GM12878 (cell line): ENCODE data around the gene PDE6C. TPM values are rescaled to one million over a fixed set of nuclear protein-coding genes. Genes with fewer than 3 reads are reported as not detected.

Source experiments
- ATAC-seq: fragments of 200-7000 bp; cut with Tn5 transposase; 3 replicates; pipeline ENCODE4 v1.9.1; 2020; ENCODE audit warnings: mild to moderate bottlenecking, moderate library complexity
- BruUV-seq: library from RNA; stranded (reverse); fragments of 400-500 nt; replicated peaks from 2 replicates; lab custom pipeline; 2021; lab: Mats Ljungman, UMichigan
- CTCF ChIA-PET: fragments of 300-600 bp; sonication (Branson Sonifier 250); formaldehyde crosslinking; extraction: SDS; loops from one replicate; lab custom pipeline; 2021; ENCODE audit warnings: inconsistent platforms; lab: Yijun Ruan, JAX
- POLR2A ChIA-PET: fragments of 350-600 bp; formaldehyde crosslinking; extraction: SDS; loops from one replicate; lab custom pipeline; 2021; ENCODE audit warnings: inconsistent platforms; lab: Charles Lee
- RAD21 ChIA-PET: fragments of 300-600 bp; sonication (Branson Sonifier 250); formaldehyde crosslinking; loops from one replicate; lab custom pipeline; 2023; ENCODE audit warnings: antibody characterized with exemption; ENCODE audit not compliant: unreplicated experiment; lab: Charles Lee
- SMC1A ChIA-PET: fragments of 300-600 bp; sonication (Branson Sonifier 250); formaldehyde crosslinking; loops from one replicate; lab custom pipeline; 2023; ENCODE audit not compliant: unreplicated experiment, uncharacterized antibody; lab: Charles Lee
- DNase-seq: peaks from one replicate; pipeline ENCODE4 v3.0.0-alpha.2; 2011; ENCODE audit warnings: low read depth, low spot score
- FAIRE-seq: peaks from 3 replicates; lab custom pipeline; 2011; peaks lifted over from hg19 to GRCh38; lab: Jason Lieb, UNC
- H2AFZ ChIP-seq: 2 replicates; pipeline ENCODE4 v1.6.0; 2011; ENCODE audit warnings: low read depth, low read length, control low read depth; ENCODE audit not compliant: control insufficient read depth
- H3K27ac ChIP-seq: 2 replicates; pipeline ENCODE4 v1.5.1; 2011; ENCODE audit warnings: control low read depth; ENCODE audit not compliant: control insufficient read depth, insufficient read depth
- H3K27me3 ChIP-seq, 2 experiments: replicated peaks in 1 of 2; 2 replicates each; pipeline versions ENCODE4 v1.6.0 to v1.6.1; 2011; ENCODE audit warnings: low read length in 1 of 2; ENCODE audit not compliant: control insufficient read depth in 2 of 2, insufficient read depth in 2 of 2
- H3K36me3 ChIP-seq, 2 experiments: 2 replicates each; pipeline ENCODE4 v1.5.1; 2011; ENCODE audit warnings: low read length in 1 of 2; ENCODE audit not compliant: control insufficient read depth in 2 of 2, insufficient read depth in 2 of 2
- H3K4me1 ChIP-seq: 2 replicates; pipeline ENCODE4 v1.6.1; 2011; ENCODE audit warnings: mild to moderate bottlenecking, low read length, moderate library complexity, mixed read lengths; ENCODE audit not compliant: control insufficient read depth, insufficient read depth
- H3K4me2 ChIP-seq: 2 replicates; pipeline ENCODE4 v1.6.0; 2011; ENCODE audit warnings: control low read depth; ENCODE audit not compliant: control insufficient read depth, insufficient read depth
- H3K4me3 ChIP-seq: fragments of 200-600 bp; sonication (generic); 2 replicates; pipeline ENCODE4 v1.5.1; 2016
- H3K79me2 ChIP-seq: 2 replicates; pipeline ENCODE4 v1.6.0; 2011; ENCODE audit warnings: low read length; ENCODE audit not compliant: control insufficient read depth, insufficient read depth
- H3K9ac ChIP-seq: 2 replicates; pipeline ENCODE4 v1.8.0; 2011; ENCODE audit warnings: low read length, control low read depth, mixed read lengths; ENCODE audit not compliant: control insufficient read depth, insufficient read depth
- H3K9me3 ChIP-seq: replicated peaks from 3 replicates; pipeline ENCODE4 v1.5.1; 2011; ENCODE audit warnings: mild to moderate bottlenecking, low read length; ENCODE audit not compliant: control insufficient read depth, insufficient read depth
- H4K20me1 ChIP-seq: 2 replicates; pipeline ENCODE4 v1.6.0; 2011; ENCODE audit not compliant: control insufficient read depth, insufficient read depth
- BMI1 ChIP-seq: fragments of 450-650 bp; IDR thresholded peaks from 2 replicates; pipeline ENCODE4 v1.6.1; 2016; ENCODE audit warnings: mild to moderate bottlenecking, moderate library complexity, borderline replicate concordance
- ESRRA ChIP-seq: IDR thresholded peaks from 2 replicates; pipeline ENCODE4 v1.6.1; 2012; ENCODE audit warnings: mild to moderate bottlenecking, low read length, improper control_type of control experiment
- EZH2 ChIP-seq: IDR thresholded peaks from 2 replicates; pipeline ENCODE4 v1.6.1; 2012; ENCODE audit warnings: low read depth, mild to moderate bottlenecking, control low read depth, inconsistent platforms, low read length, borderline replicate concordance; ENCODE audit not compliant: control insufficient read depth
- FOXK2 ChIP-seq: fragments of 450-650 bp; IDR thresholded peaks from 2 replicates; pipeline ENCODE4 v1.6.1; 2017; ENCODE audit warnings: mild to moderate bottlenecking, moderate library complexity
- HSF1 ChIP-seq: fragments of 150-350 bp; IDR thresholded peaks from 2 replicates; pipeline ENCODE4 v1.6.1; 2014; ENCODE audit warnings: mild to moderate bottlenecking, low read depth, low read length
- LARP7 ChIP-seq: fragments of 450-650 bp; IDR thresholded peaks from 2 replicates; pipeline ENCODE4 v1.6.1; 2017; ENCODE audit warnings: mild to moderate bottlenecking
- MYB ChIP-seq: fragments of 150-350 bp; IDR thresholded peaks from 2 replicates; pipeline ENCODE4 v1.6.1; 2014; ENCODE audit warnings: mild to moderate bottlenecking, low read depth, low read length, borderline replicate concordance
- NFYB ChIP-seq: IDR thresholded peaks from 2 replicates; pipeline ENCODE4 v1.6.1; 2011; ENCODE audit warnings: low read depth, mild to moderate bottlenecking, low read length, improper control_type of control experiment, moderate library complexity; ENCODE audit not compliant: insufficient read depth
- NR2C1 ChIP-seq: fragments of 450-650 bp; IDR thresholded peaks from 2 replicates; pipeline ENCODE4 v1.6.1; 2017; ENCODE audit warnings: antibody characterized with exemption, mild to moderate bottlenecking, moderate library complexity
- PBX3 ChIP-seq: IDR thresholded peaks from 2 replicates; pipeline ENCODE4 v1.6.1; 2011; ENCODE audit warnings: mild to moderate bottlenecking, low read depth, low read length, moderate library complexity; ENCODE audit not compliant: insufficient replicate concordance
- STAT3 ChIP-seq: IDR thresholded peaks from 2 replicates; pipeline ENCODE4 v1.6.1; 2011; ENCODE audit warnings: low read depth, low read length, improper control_type of control experiment
- ZBTB11 ChIP-seq: fragments of 450-650 bp; formaldehyde crosslinking; IDR thresholded peaks from 2 replicates; pipeline ENCODE4 v1.5.0; 2022; ENCODE audit warnings: mild to moderate bottlenecking, missing genetic modification characterization
- WGBS: methylation state at CpG from one replicate; pipeline ENCODE4 v1.1.6; 2016; ENCODE audit warnings: low lambda C conversion rate; ENCODE audit not compliant: insufficient replicate concordance, insufficient coverage; ENCODE audit errors: missing lambda C conversion rate; 5-methylcytosine and 5-hydroxymethylcytosine counted together
- in situ Hi-C: fragments of 300-500 bp; cut with MboI; formaldehyde crosslinking; loops from 9 replicates; pipeline ENCODE4 v1.14.3; 2018; ENCODE audit warnings: mixed read lengths
- intact Hi-C: fragments of 100-400 bp; cut with micrococcal nuclease; formaldehyde crosslinking; loops from one replicate; pipeline ENCODE4 v1.14.2; 2022; ENCODE audit not compliant: unreplicated experiment
- polyA plus RNA-seq, 11 experiments: library from polyadenylated mRNA; depleted of rRNA in 4 of 11; unstranded in 6 of 11; stranded (reverse) in 5 of 11; fragments of >200 nt; fragmentation: Nextera tagmentation in 4 of 11; fragmentation: Illumina TruSeq in 1 of 11; extraction: Ambion mirVana in 4 of 11; extraction: Trizol in 1 of 11; gene quantifications; 1 replicate in 1 of 11; 2 replicates in 10 of 11; pipeline versions ENCODE4 v1.2.1 to v1.2.3, GENCODE V29; 2011 to 2016; ENCODE audit warnings: inconsistent platforms in 2 of 11, missing spikeins in 2 of 11, low read depth in 1 of 11
- total RNA-seq, 4 experiments: library from RNA; depleted of rRNA in 3 of 4; stranded (reverse); fragments of >200 nt in 3 of 4; fragmentation: Illumina TruSeq in 1 of 4; extraction: Trizol in 1 of 4; gene quantifications; 2 replicates each; pipeline versions ENCODE4 v1.2.1 to v1.2.3, GENCODE V29; 2013 to 2021

PDE6C gene
- total and polyA plus RNA-seq, 10 of the 15 experiments (the other 5 are each of a cell fraction or from before 2014, with no cell fraction given): not detected

GRCh38 chr10:93570383-93570782, 42.0 kb upstream of the PDE6C start:
- FAIRE-seq (no peak), DNase-seq (no peak), ATAC-seq (no peak)
- Histone ChIP-seq H3K36me3 (no peaks in the 10 kb centered on the region), H4K20me1 (no peaks in the 10 kb centered on the region), H3K4me2 (no peak overlapping the region), H3K4me3 (no peak overlapping the region), H3K27ac (no peak overlapping the region), H2AFZ (no peak overlapping the region), H3K79me2 (no peaks in the 10 kb centered on the region), H3K9ac (no peak overlapping the region), H3K27me3 (peaks cover 3 to 7% of the 10 kb centered on the region in 2 experiments), H3K4me1 (no peaks in the 10 kb centered on the region), H3K9me3 (no peaks in the 10 kb centered on the region)
- 24% methylated on average over 3 of the region's 3 CpGs for WGBS
- RAD21 ChIA-PET: no interaction called here
- SMC1A ChIA-PET: no interaction called here
- POLR2A ChIA-PET: no interaction called here
- intact Hi-C loops (no loop called here), in situ Hi-C loops (no loop called here)
- no peak for TF ChIP-seq PBX3
- CTCF ChIA-PET: interaction anchor here (1.6 kb wide), 1 partner anchor 16 kb away, joined by 5 read pairs; no protein-coding TSS in a partner anchor
- no TSS peak for BruUV-seq

- in situ Hi-C loops: no loop called here
- BruUV-seq: no TSS peak
- SMC1A ChIA-PET: no interaction called here
- RAD21 ChIA-PET: no interaction called here
- H2AFZ ChIP-seq: no peak overlapping the region
- no peak overlapping the region for H3K4me2 ChIP-seq
- DNase-seq (no peak), FAIRE-seq (no peak), ATAC-seq (no peak)
- no peaks in the 10 kb centered on the region for H3K9me3 ChIP-seq
- no peaks in the 10 kb centered on the region for H4K20me1 ChIP-seq
- no peak overlapping the region for H3K27ac ChIP-seq
- H3K79me2 ChIP-seq: no peaks in the 10 kb centered on the region
- no peak overlapping the region for H3K9ac ChIP-seq
- intact Hi-C loops: no loop called here
- peaks cover 0 to 5% of the 10 kb centered on the region in 2 experiments; a peak in 3 of 4 replicates for H3K27me3 ChIP-seq
- no peaks in the 10 kb centered on the region for H3K36me3 ChIP-seq
- no peaks in the 10 kb centered on the region for H3K4me1 ChIP-seq
- POLR2A ChIA-PET: no interaction called here
- CTCF ChIA-PET: no interaction called here
- no peak overlapping the region for H3K4me3 ChIP-seq
- 14% methylated on average over 2 of the region's 2 CpGs for WGBS
- TF ChIP-seq EZH2 (no peak), ESRRA (no peak), HSF1 (no peak), BMI1 (no peak), ZBTB11 (CRISPR knock-in tag) (no peak), LARP7 (no peak), STAT3 (no peak), MYB (no peak), NFYB (no peak), NR2C1 (no peak), FOXK2 (no peak)
These were observed 39.7 kb upstream of the PDE6C start for GRCh38 chr10:93572606-93573005.
